Uterine smooth muscle cell (primary cell): ENCODE data around the gene BCORL1. TPM values are rescaled to one million over a fixed set of nuclear protein-coding genes. Genes with fewer than 3 reads are reported as not detected.

Experiments used
- total RNA-seq: library from RNA; depleted of rRNA; stranded (reverse); fragments of >200 nt; gene quantifications from 2 replicates; pipeline ENCODE4 v1.2.3, GENCODE V29; 2014

BCORL1 gene, protein sequence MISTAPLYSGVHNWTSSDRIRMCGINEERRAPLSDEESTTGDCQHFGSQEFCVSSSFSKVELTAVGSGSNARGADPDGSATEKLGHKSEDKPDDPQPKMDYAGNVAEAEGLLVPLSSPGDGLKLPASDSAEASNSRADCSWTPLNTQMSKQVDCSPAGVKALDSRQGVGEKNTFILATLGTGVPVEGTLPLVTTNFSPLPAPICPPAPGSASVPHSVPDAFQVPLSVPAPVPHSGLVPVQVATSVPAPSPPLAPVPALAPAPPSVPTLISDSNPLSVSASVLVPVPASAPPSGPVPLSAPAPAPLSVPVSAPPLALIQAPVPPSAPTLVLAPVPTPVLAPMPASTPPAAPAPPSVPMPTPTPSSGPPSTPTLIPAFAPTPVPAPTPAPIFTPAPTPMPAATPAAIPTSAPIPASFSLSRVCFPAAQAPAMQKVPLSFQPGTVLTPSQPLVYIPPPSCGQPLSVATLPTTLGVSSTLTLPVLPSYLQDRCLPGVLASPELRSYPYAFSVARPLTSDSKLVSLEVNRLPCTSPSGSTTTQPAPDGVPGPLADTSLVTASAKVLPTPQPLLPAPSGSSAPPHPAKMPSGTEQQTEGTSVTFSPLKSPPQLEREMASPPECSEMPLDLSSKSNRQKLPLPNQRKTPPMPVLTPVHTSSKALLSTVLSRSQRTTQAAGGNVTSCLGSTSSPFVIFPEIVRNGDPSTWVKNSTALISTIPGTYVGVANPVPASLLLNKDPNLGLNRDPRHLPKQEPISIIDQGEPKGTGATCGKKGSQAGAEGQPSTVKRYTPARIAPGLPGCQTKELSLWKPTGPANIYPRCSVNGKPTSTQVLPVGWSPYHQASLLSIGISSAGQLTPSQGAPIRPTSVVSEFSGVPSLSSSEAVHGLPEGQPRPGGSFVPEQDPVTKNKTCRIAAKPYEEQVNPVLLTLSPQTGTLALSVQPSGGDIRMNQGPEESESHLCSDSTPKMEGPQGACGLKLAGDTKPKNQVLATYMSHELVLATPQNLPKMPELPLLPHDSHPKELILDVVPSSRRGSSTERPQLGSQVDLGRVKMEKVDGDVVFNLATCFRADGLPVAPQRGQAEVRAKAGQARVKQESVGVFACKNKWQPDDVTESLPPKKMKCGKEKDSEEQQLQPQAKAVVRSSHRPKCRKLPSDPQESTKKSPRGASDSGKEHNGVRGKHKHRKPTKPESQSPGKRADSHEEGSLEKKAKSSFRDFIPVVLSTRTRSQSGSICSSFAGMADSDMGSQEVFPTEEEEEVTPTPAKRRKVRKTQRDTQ (N-terminal part only)
- total RNA-seq = 1.00 and 2.6 TPM in 2 replicates

GRCh38 chrX:129982300-129983251 lies at the start of gene BCORL1:
TSS of gene BCORL1 (plus strand) at chrX:129982635. CDS start at chrX:130005232, 22,597 bp downstream.

Other genes with a start within 250 kb of the BCORL1 start
- gene XPNPEP2, start 243.7 kb upstream of the BCORL1 start, total RNA-seq = 0.11 and 0.25 TPM in 2 replicates
- not detected in 2 replicates for gene SASH3, start 202.7 kb upstream of the BCORL1 start, total RNA-seq
- 16.7 and 20.6 TPM in 2 replicates for gene ZDHHC9, start 138.7 kb upstream of the BCORL1 start, total RNA-seq
- 17.1 and 18.5 TPM in 2 replicates for gene UTP14A, start 76.5 kb upstream of the BCORL1 start, total RNA-seq
- 9.7 and 10.4 TPM in 2 replicates for gene ELF4, start 127.9 kb downstream of the BCORL1 start, total RNA-seq
- gene AIFM1, start 183.2 kb downstream of the BCORL1 start, total RNA-seq = 27.2 and 31.5 TPM in 2 replicates
- 4.3 and 9.4 TPM in 2 replicates for gene RAB33A, start 189.3 kb downstream of the BCORL1 start, total RNA-seq